Thyroid gland (tissue), 4 donors: ENCODE measurements around the gene NDRG3. TPM values are rescaled to one million over a fixed set of nuclear protein-coding genes. Genes with fewer than 3 reads are reported as not detected.

Experiments
- DNase-seq, 2 donors: peaks; one replicate each; pipeline ENCODE4 v3.0.0-alpha.2; 2019
- H3K27ac ChIP-seq, 3 donors: fragments of 200-600 bp; sonication (generic); 1 replicate in 2 of 3; 2 replicates in 1 of 3; pipeline ENCODE4 v1.5.1; 2016 to 2019; ENCODE audit warnings: mild to moderate bottlenecking in 1 of 3, moderate library complexity in 1 of 3
- H3K27me3 ChIP-seq: fragments of 200-600 bp; sonication (generic); one replicate; pipeline ENCODE4 v1.5.1; 2019
- H3K36me3 ChIP-seq, 2 donors: fragments of 200-600 bp; sonication (generic); one replicate each; pipeline ENCODE4 v1.5.1; 2016 to 2019
- H3K4me1 ChIP-seq, 2 donors: fragments of 200-600 bp; sonication (generic); one replicate each; pipeline ENCODE4 v1.5.1; 2017 to 2019
- H3K4me3 ChIP-seq, 3 donors: fragments of 200-600 bp; sonication (generic); replicated peaks in 1 of 3; 1 replicate in 2 of 3; 2 replicates in 1 of 3; pipeline ENCODE4 v1.5.1; 2016; ENCODE audit warnings: mild to moderate bottlenecking in 1 of 3
- H3K9me3 ChIP-seq: fragments of 200-600 bp; sonication (generic); one replicate; pipeline ENCODE4 v1.5.1; 2017
- CTCF ChIP-seq, 6 experiments: fragments of 200-600 bp in 3 of 6; fragments of 450-650 bp in 3 of 6; sonication (generic) in 3 of 6; IDR thresholded peaks; one replicate each; pipeline ENCODE4 v1.5.1; 2016 to 2019; ENCODE audit warnings: antibody characterized with exemption in 6 of 6, mild to moderate bottlenecking in 2 of 6, inconsistent platforms in 1 of 6, moderate library complexity in 1 of 6
- POLR2A ChIP-seq, 2 donors: fragments of 450-650 bp; IDR thresholded peaks; one replicate each; pipeline ENCODE4 v1.6.1; 2017; ENCODE audit warnings: antibody characterized with exemption in 2 of 2, mild to moderate bottlenecking in 2 of 2, moderate library complexity in 1 of 2
- WGBS, 2 donors: methylation state at CpG; one replicate each; pipeline ENCODE4 v1.1.5; 2017; 5-methylcytosine and 5-hydroxymethylcytosine counted together
- intact Hi-C: fragments of 100-400 bp; cut with DNase I; formaldehyde crosslinking; loops from one replicate; pipeline ENCODE4 v1.15.1; 2023
- small RNA-seq: library from RNA; depleted of rRNA; stranded (forward); fragments of <200 nt; gene quantifications from one replicate; pipeline ENCODE3, GENCODE V24; 2016
- total RNA-seq, 4 donors: library from RNA; depleted of rRNA; stranded (reverse); fragments of >200 nt; gene quantifications; one replicate each; pipeline ENCODE4 v1.2.3, GENCODE V29; 2016

NDRG3 gene
- total RNA-seq, 4 donors from 2014 or later = 14.6 to 32.1 (median 27.9) TPM

GRCh38 chr20:36607586-36608387, 138.1 kb downstream of the NDRG3 start:
- Histone ChIP-seq H3K27ac (no peak overlapping the region), H3K4me3 (no peak overlapping the region), H3K27me3 (no peaks in the 10 kb centered on the region), H3K36me3 (peaks cover 34 to 43% of the 10 kb centered on the region in 2 donors), H3K4me1 (peaks cover 10 to 17% of the 10 kb centered on the region in 2 donors), H3K9me3 (no peaks in the 10 kb centered on the region)
- intact Hi-C loops = loop anchor here (10.0 kb wide), 2 partner anchors 143 to 147 kb away; no protein-coding TSS in a partner anchor
- 90 to 93% methylated on average over 7 of the region's 7 CpGs for WGBS, 2 donors
- TF ChIP-seq CTCF (IDR thresholded peaks at IDR 0.05) (no peak), POLR2A (IDR thresholded peaks at IDR 0.05) (no peak)
- no peak for DNase-seq

GRCh38 chr20:36606158-36607066, 139.5 kb downstream of the NDRG3 start:
- no peaks in the 10 kb centered on the region for H3K9me3 ChIP-seq
- peak overlapping the region; percentile 85 to 100 (median 98) for H3K4me3 ChIP-seq
- H3K36me3 ChIP-seq = peaks cover 22 to 29% of the 10 kb centered on the region in 2 donors
- TF ChIP-seq CTCF (IDR thresholded peaks at IDR 0.05) (no peak), POLR2A (IDR thresholded peaks at IDR 0.05) (no peak)
- no peaks in the 10 kb centered on the region for H3K27me3 ChIP-seq
- 4% methylated on average over 25 to 30 of the region's 31 CpGs for WGBS, 2 donors
- peak overlapping the region in 2 of 3 donors; percentile 64 to 76 for H3K27ac ChIP-seq
- DNase-seq = peak; percentile 15 to 26
- peaks cover 10 to 17% of the 10 kb centered on the region in 2 donors for H3K4me1 ChIP-seq
- intact Hi-C loops = loop anchor here (10.0 kb wide), 2 partner anchors 142 to 148 kb away; no protein-coding TSS in a partner anchor

GRCh38 chr20:36605399-36606157, 140.3 kb downstream of the NDRG3 start, which contains the start of gene RAB5IF:
TSS of gene RAB5IF (plus strand) at chr20:36605779. CDS start at chr20:36605952, 173 bp downstream.
- Histone ChIP-seq H3K4me3 (peak within 1 kb of the TSS; percentile 85 to 100 (median 98)), H3K9me3 (no peaks in the 10 kb centered on the region), H3K27me3 (no peaks in the 10 kb centered on the region), H3K4me1 (peaks cover 10 to 17% of the 10 kb centered on the region in 2 donors), H3K27ac (peak within 1 kb of the TSS; percentile 67 to 90 (median 78)), H3K36me3 (peaks cover 14 to 22% of the 10 kb centered on the region in 2 donors)
- intact Hi-C loops = loop anchor here (10.0 kb wide), 2 partner anchors 141 to 149 kb away; no protein-coding TSS in a partner anchor
- TF ChIP-seq CTCF (IDR thresholded peaks at IDR 0.05) (peak; percentile 32 to 99 (median 90)), POLR2A (IDR thresholded peaks at IDR 0.05) (peak; percentile 19 to 84)
- 0 to 1% methylated on average over 34 to 45 of the region's 90 CpGs for WGBS, 2 donors
- DNase-seq = peak; percentile 98 to 99

- intact Hi-C loops = loop anchor here (5.0 to 10.0 kb wide), 3 partner anchors 48 to 150 kb away; no protein-coding TSS in a partner anchor
- no peaks in the 10 kb centered on the region for H3K27me3 ChIP-seq
- WGBS, 2 donors = 42 to 54% methylated on average over 15 of the region's 15 CpGs
- H3K4me3 ChIP-seq = no peak overlapping the region
- H3K27ac ChIP-seq = peak overlapping the region; percentile 67 to 90 (median 78)
- TF ChIP-seq POLR2A (IDR thresholded peaks at IDR 0.05) = no peak
- no peak for TF ChIP-seq CTCF (IDR thresholded peaks at IDR 0.05)
- peaks cover 8 to 16% of the 10 kb centered on the region in 2 donors for H3K36me3 ChIP-seq
- H3K9me3 ChIP-seq = no peaks in the 10 kb centered on the region
- peak; percentile 37 to 39 for DNase-seq
- H3K4me1 ChIP-seq = peaks cover 10 to 18% of the 10 kb centered on the region in 2 donors
Measured at GRCh38 chr20:36604952-36605398, 140.9 kb downstream of the NDRG3 start.

Small RNAs within 50 kb of the gene (small RNA-seq; reads per million reads assigned to genes)
- not detected for gene RF00019

Other genes with a start within 250 kb of the NDRG3 start
- 100 to 1,000 TPM in 1 of 4 donors, 10 to 100 TPM in 3; 60.9 to 161 (median 80.3) TPM for gene MYL9, start 204.6 kb downstream of the NDRG3 start, total RNA-seq
- gene TGIF2, start 172.5 kb downstream of the NDRG3 start, total RNA-seq = 10 to 100 TPM; 14.2 to 28.8 (median 18.9) TPM
- gene RAB5IF, start 140.3 kb downstream of the NDRG3 start, total RNA-seq = 100 to 1,000 TPM in 2 of 4 donors, 10 to 100 TPM in 2; 56.9 to 105 (median 85.1) TPM
- under 1 TPM; 0.13 to 0.50 (median 0.28) TPM for gene SLA2, start 99.9 kb downstream of the NDRG3 start, total RNA-seq
- gene DSN1, start 27.7 kb upstream of the NDRG3 start, total RNA-seq = 10 to 100 TPM; 10.6 to 14.9 (median 13.0) TPM
- gene TLDC2, start 130.0 kb upstream of the NDRG3 start, total RNA-seq = 1 to 10 TPM in 2 of 4 donors, under 1 TPM in 2; 0.45 to 2.5 (median 1.1) TPM
- 100 to 1,000 TPM in 2 of 4 donors, 10 to 100 TPM in 2; 60.6 to 227 (median 112) TPM for gene SAMHD1, start 205.6 kb upstream of the NDRG3 start, total RNA-seq